Measurements from ENCODE around the gene DIPK2A. TPM values are rescaled to one million over a fixed set of nuclear protein-coding genes. Genes with fewer than 3 reads are reported as not detected.

Gene DIPK2A
- total RNA-seq, 1 donor from 2014 or later = 49.0 TPM

- H2AFZ ChIP-seq (replicated peaks) = no peak overlapping the region
- H3K9ac ChIP-seq = no peak overlapping the region
- H3K27me3 ChIP-seq = no peaks in the 10 kb centered on the region
- Mint-ChIP-seq H3K4me1 (peaks cover 12% of the 10 kb centered on the region), H3K27me3 (ENCODE audit: insufficient read depth, low read depth) (peaks cover 13% of the 10 kb centered on the region), H3K9me3 (peaks cover 22% of the 10 kb centered on the region), H3K36me3 (peaks cover 14% of the 10 kb centered on the region), H3K4me3 (no peak overlapping the region), H3K27ac (no peak overlapping the region)
- H3K36me3 ChIP-seq = no peaks in the 10 kb centered on the region
- TF ChIP-seq, protein P1, sequence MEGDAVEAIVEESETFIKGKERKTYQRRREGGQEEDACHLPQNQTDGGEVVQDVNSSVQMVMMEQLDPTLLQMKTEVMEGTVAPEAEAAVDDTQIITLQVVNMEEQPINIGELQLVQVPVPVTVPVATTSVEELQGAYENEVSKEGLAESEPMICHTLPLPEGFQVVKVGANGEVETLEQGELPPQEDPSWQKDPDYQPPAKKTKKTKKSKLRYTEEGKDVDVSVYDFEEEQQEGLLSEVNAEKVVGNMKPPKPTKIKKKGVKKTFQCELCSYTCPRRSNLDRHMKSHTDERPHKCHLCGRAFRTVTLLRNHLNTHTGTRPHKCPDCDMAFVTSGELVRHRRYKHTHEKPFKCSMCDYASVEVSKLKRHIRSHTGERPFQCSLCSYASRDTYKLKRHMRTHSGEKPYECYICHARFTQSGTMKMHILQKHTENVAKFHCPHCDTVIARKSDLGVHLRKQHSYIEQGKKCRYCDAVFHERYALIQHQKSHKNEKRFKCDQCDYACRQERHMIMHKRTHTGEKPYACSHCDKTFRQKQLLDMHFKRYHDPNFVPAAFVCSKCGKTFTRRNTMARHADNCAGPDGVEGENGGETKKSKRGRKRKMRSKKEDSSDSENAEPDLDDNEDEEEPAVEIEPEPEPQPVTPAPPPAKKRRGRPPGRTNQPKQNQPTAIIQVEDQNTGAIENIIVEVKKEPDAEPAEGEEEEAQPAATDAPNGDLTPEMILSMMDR (IDR thresholded peaks at IDR 0.05) = peak; percentile 75
- TF ChIP-seq EZH2phosphoT487 (IDR thresholded peaks at IDR 0.05) (no peak), EZH2 (IDR thresholded peaks at IDR 0.05) (no peak)
- peaks cover 42% of the 10 kb centered on the region for H3K4me1 ChIP-seq
- DNase-seq (ENCODE audit: low spot score) = peak; percentile 16
- H3F3A ChIP-seq (ENCODE audit: low read depth) = peaks cover 33% of the 10 kb centered on the region
- peaks cover 79% of the 10 kb centered on the region for H3K79me2 ChIP-seq (ENCODE audit: low read depth)
- H3K4me3 ChIP-seq = peak overlapping the region; percentile 96
- no peak overlapping the region for H3K27ac ChIP-seq
- H3K4me2 ChIP-seq = peak overlapping the region; percentile 95
- peaks cover 38% of the 10 kb centered on the region for H4K20me1 ChIP-seq (ENCODE audit: low read depth)
- no peaks in the 10 kb centered on the region for H3K9me3 ChIP-seq (ENCODE audit: low read depth)
These were observed 4.0 kb downstream of the DIPK2A start for GRCh38 chr3:143975554-143976152.

DNA sequence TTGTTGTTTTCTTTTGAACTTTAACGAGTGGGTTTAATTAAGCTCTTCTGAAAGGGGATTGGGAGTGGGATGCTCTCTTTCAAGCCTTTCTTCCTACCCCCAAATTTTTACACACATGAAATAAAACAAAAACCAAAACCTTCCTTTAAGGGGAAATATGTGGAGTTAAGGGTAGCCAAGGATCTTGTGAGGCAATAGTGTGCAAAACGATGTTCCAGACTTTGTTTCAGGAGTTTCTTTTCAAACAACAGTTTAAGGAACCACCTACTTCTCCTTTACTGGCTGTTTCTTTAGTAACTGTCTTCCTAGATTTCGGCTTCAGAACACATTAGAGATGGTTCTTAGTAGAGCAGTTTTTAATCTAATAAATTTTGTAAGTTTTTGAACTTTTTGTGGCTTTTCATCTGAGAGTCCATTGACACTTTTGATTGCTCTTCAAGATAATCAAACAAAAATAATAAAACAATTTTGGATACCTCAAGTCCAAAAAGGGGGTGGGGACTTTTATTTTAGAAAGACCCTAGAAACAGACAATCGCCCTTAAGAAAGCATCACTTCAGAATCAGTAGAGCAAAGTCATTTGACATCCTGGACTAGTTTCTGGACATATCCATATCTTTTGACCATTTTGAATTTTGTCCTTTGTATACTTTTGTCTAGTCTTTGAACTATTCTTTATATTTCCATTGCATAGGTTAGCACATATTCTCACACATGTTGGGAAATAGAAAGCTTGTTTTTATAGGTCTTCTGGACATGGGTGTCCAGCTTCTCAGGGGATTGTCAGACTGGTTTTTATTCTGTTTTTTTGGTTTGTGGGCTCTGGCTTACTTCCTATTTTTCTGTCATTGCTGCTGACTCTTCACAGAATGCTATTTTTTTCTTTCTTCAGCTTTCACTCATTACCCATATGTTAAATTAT lies 6.0 kb downstream of the DIPK2A start:
- peaks cover 7% of the 10 kb centered on the region for H3K27me3 Mint-ChIP-seq (ENCODE audit: insufficient read depth, low read depth)
- Histone ChIP-seq H3K27me3 (no peaks in the 10 kb centered on the region), H3F3A (ENCODE audit: low read depth) (peaks cover 13% of the 10 kb centered on the region), H3K27ac (peak overlapping the region; percentile 20), H3K9ac (no peak overlapping the region), H3K79me2 (ENCODE audit: low read depth) (peaks cover 99% of the 10 kb centered on the region), H4K20me1 (ENCODE audit: low read depth) (peaks cover 38% of the 10 kb centered on the region), H3K36me3 (no peaks in the 10 kb centered on the region), H3K4me2 (peak overlapping the region; percentile 95), H3K4me3 (peak overlapping the region; percentile 1), H2AFZ (replicated peaks) (no peak overlapping the region), H3K4me1 (peaks cover 41% of the 10 kb centered on the region), H3K9me3 (ENCODE audit: low read depth) (no peaks in the 10 kb centered on the region)
- peaks cover 29% of the 10 kb centered on the region for H3K36me3 Mint-ChIP-seq
- H3K4me3 Mint-ChIP-seq = no peak overlapping the region
- peaks cover 36% of the 10 kb centered on the region for H3K9me3 Mint-ChIP-seq
- peaks cover 12% of the 10 kb centered on the region for H3K4me1 Mint-ChIP-seq
- TF ChIP-seq, protein P1 (IDR thresholded peaks at IDR 0.05) = no peak
- TF ChIP-seq EZH2phosphoT487 (IDR thresholded peaks at IDR 0.05) (no peak), EZH2 (IDR thresholded peaks at IDR 0.05) (no peak)
- H3K27ac Mint-ChIP-seq = no peak overlapping the region
- no peak for DNase-seq (ENCODE audit: low spot score)

DNA sequence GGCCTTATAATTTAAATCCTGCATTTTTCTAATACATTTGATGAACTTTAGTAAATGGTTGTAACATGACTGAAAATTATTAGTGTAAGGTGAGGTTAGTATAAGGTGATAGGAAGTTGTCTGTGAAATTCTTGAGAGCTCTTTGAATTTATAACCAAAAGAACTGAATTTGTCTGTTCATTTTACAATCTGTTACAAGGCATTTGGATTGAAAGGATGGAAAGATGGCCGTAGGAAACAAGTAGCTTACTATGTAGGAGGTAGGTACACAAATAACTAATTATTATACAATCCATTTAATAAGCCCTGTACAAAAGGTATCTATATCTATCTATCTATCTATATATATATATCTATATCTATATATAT lies 6.6 kb downstream of the DIPK2A start:
- no peak for DNase-seq (ENCODE audit: low spot score)
- Histone ChIP-seq H3K9me3 (ENCODE audit: low read depth) (no peaks in the 10 kb centered on the region), H3K27me3 (no peaks in the 10 kb centered on the region), H2AFZ (replicated peaks) (no peak overlapping the region), H3K79me2 (ENCODE audit: low read depth) (peaks cover 100% of the 10 kb centered on the region), H3K36me3 (peaks cover 3% of the 10 kb centered on the region), H3K4me1 (peaks cover 41% of the 10 kb centered on the region), H3K4me3 (no peak overlapping the region), H3F3A (ENCODE audit: low read depth) (peaks cover 7% of the 10 kb centered on the region), H3K27ac (no peak overlapping the region), H4K20me1 (ENCODE audit: low read depth) (peaks cover 34% of the 10 kb centered on the region), H3K4me2 (peak overlapping the region; percentile 95), H3K9ac (no peak overlapping the region)
- no peak overlapping the region for H3K4me3 Mint-ChIP-seq
- peaks cover 5% of the 10 kb centered on the region for H3K27me3 Mint-ChIP-seq (ENCODE audit: insufficient read depth, low read depth)
- H3K9me3 Mint-ChIP-seq = peaks cover 40% of the 10 kb centered on the region
- H3K4me1 Mint-ChIP-seq = peaks cover 12% of the 10 kb centered on the region
- H3K36me3 Mint-ChIP-seq = peaks cover 35% of the 10 kb centered on the region
- H3K27ac Mint-ChIP-seq = no peak overlapping the region
- TF ChIP-seq EZH2 (IDR thresholded peaks at IDR 0.05) = no peak
- TF ChIP-seq, protein P1 (IDR thresholded peaks at IDR 0.05) = no peak
- TF ChIP-seq EZH2phosphoT487 (IDR thresholded peaks at IDR 0.05) = no peak
